H1 (cell line): ENCODE results near the gene DDX42. TPM values are rescaled to one million over a fixed set of nuclear protein-coding genes. Genes with fewer than 3 reads are reported as not detected.
A peak's percentile ranks its signal among the peaks of the same experiment; 100 is the strongest.

ENCODE experiments used
- CTCF ChIA-PET: fragments of 300-600 bp; sonication (Branson Sonifier 250); formaldehyde crosslinking; loops from one replicate; lab custom pipeline; 2021; ENCODE audit not compliant: partially characterized antibody; lab: Charles Lee
- POLR2A ChIA-PET: fragments of 300-600 bp; sonication (Branson Sonifier 250); formaldehyde crosslinking; loops from one replicate; lab custom pipeline; 2021; ENCODE audit warnings: inconsistent platforms; ENCODE audit not compliant: partially characterized antibody; lab: Charles Lee
- DNase-seq, 2 experiments: peaks; one replicate each; pipeline versions ENCODE4 v3.0.0 to v3.0.0-alpha.2; 2010 to 2022; ENCODE audit warnings: low spot score in 2 of 2, low read depth in 1 of 2, mixed read lengths in 1 of 2
- FAIRE-seq: peaks from 2 replicates; lab custom pipeline; 2011; peaks lifted over from hg19 to GRCh38; lab: Jason Lieb, UNC
- H2AFZ ChIP-seq: 2 replicates; pipeline ENCODE4 v1.8.1; 2012; ENCODE audit warnings: low read length, inconsistent platforms
- H2AK5ac ChIP-seq: 2 replicates; pipeline ENCODE4 v1.6.1; 2013; ENCODE audit warnings: low read depth, low read length
- H2BK120ac ChIP-seq: replicated peaks from 2 replicates; pipeline ENCODE3; 2013; ENCODE audit warnings: low read depth, low read length, inconsistent platforms
- H2BK12ac ChIP-seq: 2 replicates; pipeline ENCODE4 v1.6.1; 2013; ENCODE audit warnings: low read depth, low read length
- H2BK15ac ChIP-seq: 2 replicates; pipeline ENCODE4 v1.6.1; 2013; ENCODE audit warnings: low read length
- H2BK20ac ChIP-seq: 2 replicates; pipeline ENCODE4 v1.6.1; 2013; ENCODE audit warnings: low read length
- H2BK5ac ChIP-seq: 2 replicates; pipeline ENCODE4 v1.6.1; 2013; ENCODE audit warnings: low read depth, low read length
- H3K14ac ChIP-seq: 2 replicates; pipeline ENCODE4 v1.6.1; 2013; ENCODE audit warnings: inconsistent platforms; ENCODE audit not compliant: insufficient read length
- H3K18ac ChIP-seq: 2 replicates; pipeline ENCODE4 v1.6.1; 2013; ENCODE audit warnings: low read length; ENCODE audit errors: extremely low read depth
- H3K23ac ChIP-seq: 2 replicates; pipeline ENCODE4 v1.6.1; 2013; ENCODE audit warnings: inconsistent platforms; ENCODE audit not compliant: insufficient read length
- H3K23me2 ChIP-seq: 2 replicates; pipeline ENCODE4 v1.6.1; 2013; ENCODE audit warnings: low read depth, low read length
- H3K27ac ChIP-seq: 2 replicates; pipeline ENCODE4 v1.6.1; 2011; ENCODE audit warnings: low read depth, low read length, inconsistent platforms
- H3K27me3 ChIP-seq, 4 experiments: replicated peaks in 1 of 4; 1 replicate in 1 of 4; 2 replicates in 3 of 4; pipeline versions ENCODE4 v1.6.1 to v1.8.1; 2011 to 2013; ENCODE audit warnings: low read length in 3 of 4, mild to moderate bottlenecking in 3 of 4, inconsistent platforms in 2 of 4, mixed read lengths in 2 of 4, moderate library complexity in 1 of 4; ENCODE audit not compliant: control insufficient read depth in 3 of 4, insufficient read depth in 3 of 4; ENCODE audit errors: extremely low read depth in 1 of 4
- H3K36me3 ChIP-seq, 4 experiments: 2 replicates each; pipeline versions ENCODE4 v1.6.1 to v1.8.1; 2011 to 2013; ENCODE audit warnings: mild to moderate bottlenecking in 4 of 4, low read length in 3 of 4, moderate library complexity in 2 of 4, control low read depth in 1 of 4, inconsistent platforms in 1 of 4; ENCODE audit not compliant: insufficient read depth in 4 of 4, control insufficient read depth in 2 of 4
- H3K4ac ChIP-seq: replicated peaks from 2 replicates; pipeline ENCODE3; 2013; ENCODE audit warnings: low read length, low read depth, mixed read lengths, inconsistent platforms; ENCODE audit not compliant: insufficient read length
- H3K4me1 ChIP-seq, 4 experiments: replicated peaks in 1 of 4; 1 replicate in 1 of 4; 2 replicates in 3 of 4; pipeline versions ENCODE4 v1.6.1 to v1.8.1; 2011 to 2013; ENCODE audit warnings: low read length in 3 of 4, inconsistent platforms in 2 of 4, mixed read lengths in 1 of 4; ENCODE audit not compliant: insufficient read depth in 4 of 4, control insufficient read depth in 3 of 4
- H3K4me2 ChIP-seq, 2 experiments: 2 replicates each; pipeline versions ENCODE4 v1.6.1 to v1.8.1; 2011 to 2013; ENCODE audit warnings: low read depth in 2 of 2, low read length in 2 of 2, control low read depth in 1 of 2, inconsistent platforms in 1 of 2, mild to moderate bottlenecking in 1 of 2; ENCODE audit not compliant: insufficient read depth in 1 of 2
- H3K4me3 ChIP-seq, 4 experiments: fragments of 200-600, 300-600 bp in 1 of 4; sonication (generic), shearing (Covaris generic), sonication (Bioruptor Twin) in 1 of 4; 2 replicates each; pipeline versions ENCODE4 v1.5.1 to v1.8.1; 2011 to 2016; ENCODE audit warnings: low read length in 4 of 4, low read depth in 3 of 4, control low read depth in 2 of 4, inconsistent platforms in 2 of 4, mild to moderate bottlenecking in 2 of 4, mixed read lengths in 1 of 4, moderate library complexity in 1 of 4; ENCODE audit not compliant: insufficient read depth in 2 of 4; ENCODE audit errors: extremely low read depth in 1 of 4
- H3K56ac ChIP-seq: replicated peaks from 2 replicates; pipeline ENCODE3; 2013; ENCODE audit warnings: low read depth, mild to moderate bottlenecking, mixed read lengths, low read length, inconsistent platforms; ENCODE audit not compliant: insufficient read length
- H3K79me1 ChIP-seq: 2 replicates; pipeline ENCODE4 v1.6.1; 2013; ENCODE audit warnings: low read depth, low read length, control low read depth
- H3K79me2 ChIP-seq, 2 experiments: 2 replicates each; pipeline versions ENCODE4 v1.6.1 to v1.8.1; 2012 to 2013; ENCODE audit warnings: low read length in 2 of 2, mild to moderate bottlenecking in 2 of 2, inconsistent platforms in 1 of 2; ENCODE audit not compliant: insufficient read depth in 2 of 2, control insufficient read depth in 1 of 2
- H3K9ac ChIP-seq, 4 experiments: replicated peaks in 1 of 4; 1 replicate in 1 of 4; 2 replicates in 3 of 4; pipeline versions ENCODE4 v1.6.1 to v1.8.1; 2011 to 2013; ENCODE audit warnings: low read depth in 3 of 4, low read length in 3 of 4, control low read depth in 2 of 4, mild to moderate bottlenecking in 2 of 4, moderate library complexity in 2 of 4, inconsistent platforms in 1 of 4; ENCODE audit errors: extremely low read depth in 1 of 4
- H3K9me3 ChIP-seq, 2 experiments: 2 replicates each; pipeline versions ENCODE4 v1.6.1 to v1.8.1; 2012 to 2013; ENCODE audit warnings: mild to moderate bottlenecking in 2 of 2, moderate library complexity in 2 of 2, control low read depth in 1 of 2, inconsistent platforms in 1 of 2, low read depth in 1 of 2, low read length in 1 of 2, mixed read lengths in 1 of 2; ENCODE audit not compliant: insufficient read depth in 2 of 2
- H4K20me1 ChIP-seq, 2 experiments: replicated peaks in 1 of 2; 2 replicates each; pipeline versions ENCODE3 to v1.8.1; 2011 to 2013; ENCODE audit warnings: inconsistent platforms in 2 of 2, low read length in 2 of 2, mild to moderate bottlenecking in 1 of 2; ENCODE audit not compliant: insufficient read depth in 2 of 2, control insufficient read depth in 1 of 2
- H4K5ac ChIP-seq: 2 replicates; pipeline ENCODE4 v1.6.1; 2013; ENCODE audit warnings: low read length, low read depth, mixed read lengths, inconsistent platforms; ENCODE audit not compliant: insufficient read length
- H4K8ac ChIP-seq: 2 replicates; pipeline ENCODE4 v1.8.0; 2013; ENCODE audit warnings: mild to moderate bottlenecking, moderate library complexity, low read length, inconsistent platforms; ENCODE audit not compliant: insufficient read depth; ENCODE audit errors: extremely low read depth
- H4K91ac ChIP-seq: replicated peaks from 2 replicates; pipeline ENCODE3; 2013; ENCODE audit warnings: low read length, mixed read lengths, inconsistent platforms; ENCODE audit not compliant: insufficient read length
- ATF2 ChIP-seq: IDR thresholded peaks from 2 replicates; pipeline ENCODE4 v1.6.1; 2012; ENCODE audit warnings: low read length, inconsistent platforms
- CREB1 ChIP-seq: IDR thresholded peaks from 2 replicates; pipeline ENCODE4 v1.6.1; 2012; ENCODE audit warnings: inconsistent platforms
- EZH2 ChIP-seq: fragments of 200-600 bp; sonication (generic); IDR thresholded peaks from 2 replicates; pipeline ENCODE4 v1.7.1; 2012; ENCODE audit warnings: low read depth, mild to moderate bottlenecking, moderate library complexity, low read length, inconsistent platforms; ENCODE audit not compliant: severe bottlenecking
- TAF1 ChIP-seq: IDR thresholded peaks from 2 replicates; pipeline ENCODE4 v1.6.1; 2011; ENCODE audit warnings: mild to moderate bottlenecking, low read depth, low read length
- TAF7 ChIP-seq: optimal IDR thresholded peaks from 2 replicates; pipeline ENCODE3; 2011; ENCODE audit warnings: low read depth, mild to moderate bottlenecking, inconsistent platforms, low read length, moderate library complexity, borderline replicate concordance
- WGBS, 2 experiments: shearing (Covaris generic) in 1 of 2; methylation state at CpG; one replicate each; pipeline versions ENCODE4 v1.1.6 to v1.1.7; 2013 to 2015; ENCODE audit warnings: low lambda C conversion rate in 2 of 2, mixed read lengths in 2 of 2, inconsistent platforms in 1 of 2, low coverage in 1 of 2, missing lambda C conversion rate in 1 of 2; ENCODE audit not compliant: insufficient replicate concordance in 2 of 2, insufficient coverage in 1 of 2, insufficient read length in 1 of 2; ENCODE audit errors: extremely low coverage in 1 of 2, missing lambda C conversion rate in 1 of 2; 5-methylcytosine and 5-hydroxymethylcytosine counted together
- polyA plus RNA-seq, 7 experiments: library from polyadenylated mRNA; depleted of rRNA in 3 of 7; stranded (reverse) in 5 of 7; unstranded in 2 of 7; fragments of >200 nt in 5 of 7; fragments of 200-250 nt in 2 of 7; gene quantifications; 1 replicate in 5 of 7; 2 replicates in 1 of 7; 4 replicates in 1 of 7; pipeline versions ENCODE4 v1.2.1 to v1.2.3, GENCODE V29; 2011 to 2013; ENCODE audit warnings: missing spikeins in 2 of 7, mixed read lengths in 2 of 7
- total RNA-seq: library from RNA; stranded (reverse); fragmentation: NEBNext Ultra II Directional; extraction: Animal tissue kit (Norgen Biotek cat#: 25700); gene quantifications from 2 replicates; pipeline ENCODE4 v1.2.1, GENCODE V29; 2021

Gene DDX42
- total and polyA plus RNA-seq, 2 of the 8 experiments (the other 6 are each of a cell fraction or from before 2014, with no cell fraction given): 40.6 to 114 TPM

- no peak overlapping the region for H3K27ac ChIP-seq
- H4K8ac ChIP-seq: no peak overlapping the region
- FAIRE-seq: no peak
- WGBS, 2 experiments: 95% methylated on average over 1 of the region's 1 CpG; no CpG with 5 or more reads in 1 of the 2 experiments
- CTCF ChIA-PET: interaction anchor here (0.7 to 1.6 kb wide), 7 partner anchors 10 to 378 kb away, joined by 3 to 6 read pairs (median 3); partner anchors contain the start of genes CCDC47 and DDX42
- H4K5ac ChIP-seq: no peak overlapping the region
- H2BK5ac ChIP-seq: no peak overlapping the region
- no peak overlapping the region for H3K4me2 ChIP-seq
- H3K79me1 ChIP-seq: no peaks in the 10 kb centered on the region; the same call in 1 of the 2 replicates
- H3K9me3 ChIP-seq: no peaks in the 10 kb centered on the region
- H3K36me3 ChIP-seq: peaks cover 32 to 95% (median 74%) of the 10 kb centered on the region in 4 experiments
- H3K56ac ChIP-seq: no peak overlapping the region
- peak in 1 of 2 experiments; percentile 8 for DNase-seq
- H3K4me1 ChIP-seq: no peaks in the 10 kb centered on the region
- H3K14ac ChIP-seq: no peak overlapping the region
- no peaks in the 10 kb centered on the region for H3K79me2 ChIP-seq
- POLR2A ChIA-PET: interaction anchor here (1.0 to 2.0 kb wide), 9 partner anchors 9 to 31 kb away, joined by 3 to 8 read pairs (median 5); partner anchors contain the start of genes CCDC47 and DDX42
- H3K9ac ChIP-seq: no peak overlapping the region
- no peaks in the 10 kb centered on the region for H3K27me3 ChIP-seq
- peaks cover 3% of the 10 kb centered on the region in 2 experiments for H4K20me1 ChIP-seq
- H2AFZ ChIP-seq: no peak overlapping the region
- no peak overlapping the region for H2BK120ac ChIP-seq
- no peak overlapping the region for H2BK12ac ChIP-seq
- no peaks in the 10 kb centered on the region for H3K23me2 ChIP-seq
- H4K91ac ChIP-seq: no peak overlapping the region
- H2BK20ac ChIP-seq: no peak overlapping the region
- H2AK5ac ChIP-seq: no peak overlapping the region
- TF ChIP-seq CREB1 (no peak), TAF1 (no peak), EZH2 (no peak), TAF7 (no peak), ATF2 (no peak)
- TF ChIP-seq, all 59 proteins: peak for 0
- Histone ChIP-seq H3K18ac (no peak overlapping the region), H3K4ac (no peak overlapping the region), H3K4me3 (no peak overlapping the region), H3K23ac (no peak overlapping the region), H2BK15ac (no peak overlapping the region)
Observed at GRCh38 chr17:63804328-63804727, 30.4 kb downstream of the DDX42 start.
